ENCODE measurements around the gene NINJ1.

The NINJ1 gene

GRCh38 chr9:93076101-93076791 lies 57.8 kb downstream of the NINJ1 start:
- no peak overlapping the region for H3K27ac ChIP-seq
- H3K4me3 ChIP-seq (ENCODE audit: low read depth, low read length) = no peak overlapping the region
- no peaks in the 10 kb centered on the region for H3K36me3 ChIP-seq
- TF ChIP-seq CTCF (IDR thresholded peaks at IDR 0.05; ENCODE audit: low read depth, low read length) = no peak
- H3K27me3 ChIP-seq (ENCODE audit: insufficient read depth, low read depth, severe bottlenecking) = no peaks in the 10 kb centered on the region
- H3K9me3 ChIP-seq (ENCODE audit: severe bottlenecking) = no peaks in the 10 kb centered on the region
- no peak for DNase-seq

- Histone ChIP-seq H3K27ac (no peak overlapping the region), H3K4me3 (ENCODE audit: low read depth, low read length) (no peak overlapping the region), H3K9me3 (ENCODE audit: severe bottlenecking) (no peaks in the 10 kb centered on the region), H3K36me3 (no peaks in the 10 kb centered on the region), H3K27me3 (ENCODE audit: insufficient read depth, low read depth, severe bottlenecking) (no peaks in the 10 kb centered on the region)
- DNase-seq = no peak
- no peak for TF ChIP-seq CTCF (IDR thresholded peaks at IDR 0.05; ENCODE audit: low read depth, low read length)
Observed at GRCh38 chr9:93072383-93072795, 61.7 kb downstream of the NINJ1 start.
